CD4-positive, alpha-beta memory T cell (primary cell): ENCODE data around the gene CHST15. TPM values are rescaled to one million over a fixed set of nuclear protein-coding genes. Genes with fewer than 3 reads are reported as not detected.

ENCODE experiments used
- CTCF ChIA-PET: fragments of 350-600 bp; sonication (Branson Sonifier 250); formaldehyde crosslinking; loops from one replicate; lab custom pipeline; 2021; ENCODE audit warnings: inconsistent platforms; ENCODE audit not compliant: partially characterized antibody; lab: Charles Lee
- POLR2A ChIA-PET: fragments of 350-600 bp; sonication (Branson Sonifier 250); formaldehyde crosslinking; loops from one replicate; lab custom pipeline; 2021; ENCODE audit not compliant: partially characterized antibody; lab: Charles Lee
- DNase-seq, 5 donors: peaks; one replicate each; pipeline versions ENCODE4 v3.0.0 to v3.0.0-alpha.2; 2020 to 2022; ENCODE audit warnings: mixed read lengths in 1 of 5
- H3K27ac ChIP-seq: one replicate; pipeline ENCODE4 v1.7.0; 2013; ENCODE audit warnings: low read depth, low read length
- H3K27me3 ChIP-seq: 2 replicates; pipeline ENCODE4 v1.7.0; 2013; ENCODE audit warnings: mild to moderate bottlenecking, low read length, moderate library complexity; ENCODE audit not compliant: insufficient read depth
- H3K36me3 ChIP-seq: 2 replicates; pipeline ENCODE4 v1.7.0; 2013; ENCODE audit warnings: mild to moderate bottlenecking, low read length, moderate library complexity; ENCODE audit not compliant: insufficient read depth
- H3K4me1 ChIP-seq: 2 replicates; pipeline ENCODE4 v1.7.0; 2013; ENCODE audit warnings: mild to moderate bottlenecking, low read length, moderate library complexity; ENCODE audit not compliant: insufficient read depth
- H3K4me3 ChIP-seq, 2 donors: one replicate each; pipeline ENCODE4 v1.7.0; 2013; ENCODE audit warnings: low read length in 2 of 2, mild to moderate bottlenecking in 1 of 2
- H3K9me3 ChIP-seq, 2 donors: one replicate each; pipeline ENCODE4 v1.7.0; 2013; ENCODE audit warnings: low read length in 2 of 2, control low read depth in 1 of 2; ENCODE audit not compliant: control insufficient read depth in 1 of 2
- H3K27ac Mint-ChIP-seq, 7 donors: one replicate each; pipeline ENCODE4 v1.8.0; 2020 to 2021; ENCODE audit warnings: mixed read lengths in 7 of 7, mild to moderate bottlenecking in 6 of 7, inconsistent platforms in 3 of 7, moderate library complexity in 3 of 7
- H3K27me3 Mint-ChIP-seq, 2 donors: one replicate each; pipeline ENCODE4 v1.8.0; 2020 to 2021; ENCODE audit warnings: mixed read lengths in 2 of 2
- H3K36me3 Mint-ChIP-seq, 2 donors: one replicate each; pipeline ENCODE4 v1.8.0; 2020 to 2021; ENCODE audit warnings: mixed read lengths in 2 of 2, inconsistent platforms in 1 of 2, mild to moderate bottlenecking in 1 of 2
- H3K4me1 Mint-ChIP-seq, 4 donors: one replicate each; pipeline ENCODE4 v1.8.0; 2020 to 2021; ENCODE audit warnings: mixed read lengths in 4 of 4, mild to moderate bottlenecking in 1 of 4
- H3K4me3 Mint-ChIP-seq, 8 donors: one replicate each; pipeline ENCODE4 v1.8.0; 2020 to 2021; ENCODE audit warnings: mixed read lengths in 8 of 8, mild to moderate bottlenecking in 7 of 8, moderate library complexity in 6 of 8, inconsistent platforms in 3 of 8
- H3K9me3 Mint-ChIP-seq, 8 donors: one replicate each; pipeline ENCODE4 v1.8.0; 2020 to 2021; ENCODE audit warnings: mixed read lengths in 8 of 8, mild to moderate bottlenecking in 5 of 8, inconsistent platforms in 3 of 8, moderate library complexity in 1 of 8
- intact Hi-C: fragments of 100-400 bp; cut with micrococcal nuclease; formaldehyde crosslinking; loops from one replicate; pipeline ENCODE4 v1.15.1; 2023
- polyA plus RNA-seq, 2 donors: library from polyadenylated mRNA; unstranded; fragments of 300-500 nt; fragmentation: Illumina TruSeq; gene quantifications; one replicate each; pipeline ENCODE4 v1.2.3, GENCODE V29; 2021
- total RNA-seq, 2 experiments: library from RNA; stranded (reverse); gene quantifications; one replicate each; pipeline ENCODE4 v1.2.3, GENCODE V29; 2021

Gene CHST15
- total and polyA plus RNA-seq, 4 experiments from 2014 or later = 0.13 to 1.2 (median 0.67) TPM; not detected in 1

- Histone ChIP-seq H3K27me3 (peaks cover 9% of the 10 kb centered on the region), H3K9me3 (no peaks in the 10 kb centered on the region), H3K4me3 (no peak overlapping the region), H3K36me3 (no peaks in the 10 kb centered on the region), H3K4me1 (peaks cover 14% of the 10 kb centered on the region), H3K27ac (no peak overlapping the region)
- intact Hi-C loops = no loop called here
- peaks cover 3 to 16% (median 8%) of the 10 kb centered on the region in 4 donors for H3K4me1 Mint-ChIP-seq
- no peak overlapping the region for H3K4me3 Mint-ChIP-seq
- no peak overlapping the region for H3K27ac Mint-ChIP-seq
- H3K27me3 Mint-ChIP-seq = peaks cover 23 to 47% of the 10 kb centered on the region in 2 donors
- CTCF ChIA-PET = interaction anchor here (1.0 to 7.6 kb wide), 7 partner anchors 19 to 400 kb away, joined by 3 to 296 read pairs (median 3); no protein-coding TSS in a partner anchor
- no peak for DNase-seq
- POLR2A ChIA-PET = no interaction called here
- H3K9me3 Mint-ChIP-seq = peaks cover 0 to 2% (median 0%) of the 10 kb centered on the region in 8 donors
- H3K36me3 Mint-ChIP-seq = no peaks in the 10 kb centered on the region
These were observed 96.4 kb downstream of the CHST15 start for GRCh38 chr10:123997013-123997412.

DNA sequence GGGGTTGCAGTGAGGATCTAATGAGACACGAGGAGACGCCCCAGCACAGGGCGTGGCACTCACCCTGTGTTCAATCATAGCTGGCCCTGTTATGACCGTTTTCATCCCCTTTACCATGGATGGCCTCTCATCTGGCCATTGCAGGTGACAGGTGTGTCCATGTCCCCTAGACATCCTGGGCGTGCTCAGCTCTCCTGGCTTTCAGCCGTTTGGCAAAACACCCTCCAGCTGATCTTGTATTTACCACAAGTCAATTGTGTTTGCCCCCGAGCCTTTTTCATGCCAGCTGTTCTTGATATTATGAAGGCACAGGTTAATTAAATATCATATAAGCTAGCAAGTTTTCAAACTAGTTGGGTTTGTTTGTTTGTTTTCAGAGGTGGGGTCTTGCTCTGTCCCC, 97.1 kb downstream of the CHST15 start:
- ChIA-PET POLR2A (interaction anchor here (2.7 kb wide), 1 partner anchor 393 kb away, joined by 16 read pairs; no protein-coding TSS in a partner anchor), CTCF (interaction anchor here (0.8 to 7.6 kb wide), 13 partner anchors 15 to 749 kb away, joined by 3 to 296 read pairs (median 3); partner anchors contain the start of gene LHPP)
- no peaks in the 10 kb centered on the region for H3K36me3 ChIP-seq
- H3K27ac ChIP-seq = no peak overlapping the region
- H3K27me3 Mint-ChIP-seq = peaks cover 24 to 47% of the 10 kb centered on the region in 2 donors
- DNase-seq = no peak
- H3K4me3 ChIP-seq = no peak overlapping the region
- peaks cover 14% of the 10 kb centered on the region for H3K4me1 ChIP-seq
- intact Hi-C loops = no loop called here
- no peaks in the 10 kb centered on the region for H3K36me3 Mint-ChIP-seq
- H3K9me3 Mint-ChIP-seq = peaks cover 0 to 2% (median 0%) of the 10 kb centered on the region in 8 donors
- peaks cover 3 to 16% (median 8%) of the 10 kb centered on the region in 4 donors for H3K4me1 Mint-ChIP-seq
- H3K27me3 ChIP-seq = peaks cover 9% of the 10 kb centered on the region
- no peaks in the 10 kb centered on the region for H3K9me3 ChIP-seq
- peak overlapping the region in 2 of 8 donors; percentile 32 to 33 for H3K4me3 Mint-ChIP-seq
- peak overlapping the region in 1 of 7 donors; percentile 13 for H3K27ac Mint-ChIP-seq

- H3K36me3 Mint-ChIP-seq = no peaks in the 10 kb centered on the region
- intact Hi-C loops = loop anchor here (2.0 kb wide), 1 partner anchor 749 kb away; the partner anchor contains the start of gene FAM53B
- Histone ChIP-seq H3K36me3 (no peaks in the 10 kb centered on the region), H3K27ac (no peak overlapping the region), H3K9me3 (no peaks in the 10 kb centered on the region), H3K4me1 (peaks cover 14% of the 10 kb centered on the region), H3K27me3 (peaks cover 9% of the 10 kb centered on the region), H3K4me3 (no peak overlapping the region)
- peak in 2 of 5 donors; percentile 6 to 12 for DNase-seq
- peak overlapping the region in 7 of 8 donors; percentile 49 to 82 (median 73) for H3K4me3 Mint-ChIP-seq
- ChIA-PET CTCF (interaction anchor here (0.8 to 7.6 kb wide), 28 partner anchors 8 to 753 kb away, joined by 3 to 296 read pairs (median 4); partner anchors contain the start of gene LHPP), POLR2A (interaction anchor here (2.7 kb wide), 1 partner anchor 394 kb away, joined by 16 read pairs; no protein-coding TSS in a partner anchor)
- peaks cover 31 to 53% of the 10 kb centered on the region in 2 donors for H3K27me3 Mint-ChIP-seq
- peaks cover 4 to 17% (median 10%) of the 10 kb centered on the region in 4 donors for H3K4me1 Mint-ChIP-seq
- no peak overlapping the region for H3K27ac Mint-ChIP-seq
- H3K9me3 Mint-ChIP-seq = peaks cover 0 to 2% (median 0%) of the 10 kb centered on the region in 8 donors
These were observed 97.8 kb downstream of the CHST15 start for GRCh38 chr10:123995461-123996131.

- Mint-ChIP-seq H3K4me1 (peaks cover 4 to 17% (median 10%) of the 10 kb centered on the region in 4 donors), H3K27ac (peak overlapping the region in 1 of 7 donors; percentile 79), H3K4me3 (peak overlapping the region in 7 of 8 donors; percentile 49 to 82 (median 73)), H3K9me3 (peaks cover 0 to 1% (median 0%) of the 10 kb centered on the region in 8 donors), H3K36me3 (no peaks in the 10 kb centered on the region), H3K27me3 (peaks cover 36 to 58% of the 10 kb centered on the region in 2 donors)
- intact Hi-C loops = loop anchor here (2.0 kb wide), 1 partner anchor 750 kb away; the partner anchor contains the start of gene FAM53B
- Histone ChIP-seq H3K27ac (no peak overlapping the region), H3K27me3 (peaks cover 9% of the 10 kb centered on the region), H3K4me1 (peaks cover 14% of the 10 kb centered on the region), H3K9me3 (no peaks in the 10 kb centered on the region), H3K4me3 (no peak overlapping the region), H3K36me3 (no peaks in the 10 kb centered on the region)
- POLR2A ChIA-PET = interaction anchor here (0.6 to 2.7 kb wide), 3 partner anchors 394 to 751 kb away, joined by 3 to 16 read pairs (median 5); no protein-coding TSS in a partner anchor
- no peak for DNase-seq
- CTCF ChIA-PET = interaction anchor here (0.6 to 7.6 kb wide), 46 partner anchors 8 to 754 kb away, joined by 3 to 296 read pairs (median 4); partner anchors contain the start of gene LHPP
These were observed 98.3 kb downstream of the CHST15 start for GRCh38 chr10:123995082-123995460.

- ChIA-PET CTCF (interaction anchor here (0.6 to 7.6 kb wide), 50 partner anchors 9 to 754 kb away, joined by 3 to 296 read pairs (median 4); partner anchors contain the start of gene LHPP), POLR2A (interaction anchor here (0.6 to 2.7 kb wide), 3 partner anchors 395 to 751 kb away, joined by 3 to 16 read pairs (median 5); no protein-coding TSS in a partner anchor)
- H3K27ac Mint-ChIP-seq = peak overlapping the region in 1 of 7 donors; percentile 79
- H3K4me1 ChIP-seq = peaks cover 14% of the 10 kb centered on the region
- peaks cover 38 to 62% of the 10 kb centered on the region in 2 donors for H3K27me3 Mint-ChIP-seq
- no peak overlapping the region for H3K4me3 ChIP-seq
- H3K27me3 ChIP-seq = peaks cover 9% of the 10 kb centered on the region
- no peaks in the 10 kb centered on the region for H3K36me3 ChIP-seq
- peak; percentile 65 to 79 (median 70) for DNase-seq
- H3K4me1 Mint-ChIP-seq = peaks cover 4 to 17% (median 10%) of the 10 kb centered on the region in 4 donors
- no peak overlapping the region for H3K27ac ChIP-seq
- H3K36me3 Mint-ChIP-seq = no peaks in the 10 kb centered on the region
- H3K9me3 Mint-ChIP-seq = no peaks in the 10 kb centered on the region
- intact Hi-C loops = loop anchor here (1.0 to 2.0 kb wide), 2 partner anchors 395 to 750 kb away; partner anchors contain the start of gene FAM53B
- peak overlapping the region in 7 of 8 donors; percentile 49 to 82 (median 73) for H3K4me3 Mint-ChIP-seq
- no peaks in the 10 kb centered on the region for H3K9me3 ChIP-seq
These were observed 98.8 kb downstream of the CHST15 start for GRCh38 chr10:123994417-123995081.

GRCh38 chr10:123993534-123994416, 99.6 kb downstream of the CHST15 start:
- peak in 1 of 5 donors; percentile 0 for DNase-seq
- Mint-ChIP-seq H3K4me3 (peak overlapping the region in 3 of 8 donors; percentile 17 to 82 (median 30)), H3K36me3 (no peaks in the 10 kb centered on the region), H3K9me3 (no peaks in the 10 kb centered on the region), H3K27ac (peak overlapping the region in 1 of 7 donors; percentile 38), H3K4me1 (peaks cover 4 to 17% (median 10%) of the 10 kb centered on the region in 4 donors), H3K27me3 (peaks cover 38 to 67% of the 10 kb centered on the region in 2 donors)
- Histone ChIP-seq H3K36me3 (no peaks in the 10 kb centered on the region), H3K4me1 (peaks cover 14% of the 10 kb centered on the region), H3K9me3 (no peaks in the 10 kb centered on the region), H3K4me3 (no peak overlapping the region), H3K27ac (no peak overlapping the region), H3K27me3 (peaks cover 9% of the 10 kb centered on the region)
- POLR2A ChIA-PET = interaction anchor here (2.7 kb wide), 1 partner anchor 395 kb away, joined by 16 read pairs; no protein-coding TSS in a partner anchor
- CTCF ChIA-PET = interaction anchor here (0.6 to 7.6 kb wide), 38 partner anchors 8 to 755 kb away, joined by 3 to 296 read pairs (median 4); partner anchors contain the start of gene LHPP
- intact Hi-C loops = loop anchor here (1.0 to 2.0 kb wide), 2 partner anchors 396 to 751 kb away; partner anchors contain the start of gene FAM53B
